TTC549 (cell line): ENCODE data around the gene GPLD1.

Experiments
- FAIRE-seq: peaks from 2 replicates; lab custom pipeline; 2012; peaks lifted over from hg19 to GRCh38; lab: Jason Lieb, UNC

GPLD1 gene

DNA sequence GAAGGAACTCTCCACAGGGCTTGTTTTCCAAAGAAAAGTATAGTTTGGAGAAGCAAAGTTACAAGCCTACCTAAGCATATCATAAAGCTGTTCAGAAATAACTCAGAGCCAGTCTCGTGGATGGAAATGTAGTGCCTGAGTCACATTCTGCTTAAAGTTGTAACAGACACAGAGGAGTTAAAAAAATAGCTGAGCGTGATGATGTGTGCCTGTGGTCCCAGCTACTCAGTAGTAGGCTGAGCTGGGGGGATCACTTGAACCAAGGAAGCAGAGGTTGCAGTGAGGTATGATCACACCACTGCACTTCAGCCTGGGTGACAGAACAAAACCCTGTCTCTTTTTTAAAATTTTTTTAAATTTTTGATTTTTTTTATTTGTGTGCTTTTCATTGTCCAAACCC, 12.0 kb upstream of the GPLD1 start:
- no peak for FAIRE-seq

DNA sequence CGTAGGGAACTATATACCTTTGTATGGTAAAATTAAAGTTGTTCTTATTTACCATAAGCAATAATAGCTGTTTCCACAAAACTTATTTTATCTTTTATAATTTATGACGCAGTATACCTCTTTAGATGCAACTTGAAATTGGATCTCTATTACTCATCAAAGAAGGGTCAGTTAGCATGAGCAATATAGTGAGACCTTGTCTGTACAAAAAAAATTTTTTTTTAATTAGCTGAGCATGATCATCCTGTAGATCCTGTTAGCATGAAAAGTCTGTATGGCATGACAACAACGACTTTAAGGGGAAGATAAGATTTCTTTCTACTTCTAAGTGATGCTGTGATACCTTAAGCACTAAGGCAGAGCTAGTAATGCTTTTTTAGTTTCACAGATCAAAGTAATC, 11.3 kb upstream of the GPLD1 start:
- FAIRE-seq: no peak

DNA sequence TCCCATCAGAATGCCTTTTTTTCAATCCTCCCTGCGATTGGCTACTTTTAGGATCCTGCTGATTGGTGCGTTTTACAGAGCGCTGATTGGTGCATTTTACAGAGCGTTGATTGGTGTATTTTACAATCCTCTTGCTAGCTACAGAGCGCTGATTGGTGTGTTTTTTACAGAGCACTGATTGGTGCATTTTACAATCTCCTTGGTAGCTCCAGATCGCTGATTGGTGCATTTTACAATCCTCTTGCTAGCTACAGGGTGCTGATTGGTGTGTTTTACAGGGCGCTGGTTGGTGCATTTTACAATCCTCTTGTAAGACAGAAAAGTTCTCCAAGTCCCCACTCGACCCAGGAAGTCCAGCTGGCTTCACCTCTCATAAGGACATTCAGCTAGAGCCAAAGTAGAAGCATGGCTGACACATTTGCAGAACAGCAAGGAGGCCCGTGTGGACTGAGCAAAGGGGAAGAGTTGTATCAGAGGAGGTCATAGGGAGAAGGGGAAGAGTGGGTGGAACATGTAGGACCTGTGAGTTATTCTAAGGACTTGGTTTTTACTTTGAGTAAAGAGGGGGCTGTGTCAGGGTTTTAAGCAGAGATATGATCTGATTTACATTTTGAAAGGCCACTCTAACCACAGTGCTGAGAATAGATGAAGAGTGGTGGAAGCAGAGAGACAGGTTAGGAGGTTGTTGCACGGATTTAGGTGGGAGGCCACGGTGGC, 8.0 kb upstream of the GPLD1 start:
- FAIRE-seq: no peak

DNA sequence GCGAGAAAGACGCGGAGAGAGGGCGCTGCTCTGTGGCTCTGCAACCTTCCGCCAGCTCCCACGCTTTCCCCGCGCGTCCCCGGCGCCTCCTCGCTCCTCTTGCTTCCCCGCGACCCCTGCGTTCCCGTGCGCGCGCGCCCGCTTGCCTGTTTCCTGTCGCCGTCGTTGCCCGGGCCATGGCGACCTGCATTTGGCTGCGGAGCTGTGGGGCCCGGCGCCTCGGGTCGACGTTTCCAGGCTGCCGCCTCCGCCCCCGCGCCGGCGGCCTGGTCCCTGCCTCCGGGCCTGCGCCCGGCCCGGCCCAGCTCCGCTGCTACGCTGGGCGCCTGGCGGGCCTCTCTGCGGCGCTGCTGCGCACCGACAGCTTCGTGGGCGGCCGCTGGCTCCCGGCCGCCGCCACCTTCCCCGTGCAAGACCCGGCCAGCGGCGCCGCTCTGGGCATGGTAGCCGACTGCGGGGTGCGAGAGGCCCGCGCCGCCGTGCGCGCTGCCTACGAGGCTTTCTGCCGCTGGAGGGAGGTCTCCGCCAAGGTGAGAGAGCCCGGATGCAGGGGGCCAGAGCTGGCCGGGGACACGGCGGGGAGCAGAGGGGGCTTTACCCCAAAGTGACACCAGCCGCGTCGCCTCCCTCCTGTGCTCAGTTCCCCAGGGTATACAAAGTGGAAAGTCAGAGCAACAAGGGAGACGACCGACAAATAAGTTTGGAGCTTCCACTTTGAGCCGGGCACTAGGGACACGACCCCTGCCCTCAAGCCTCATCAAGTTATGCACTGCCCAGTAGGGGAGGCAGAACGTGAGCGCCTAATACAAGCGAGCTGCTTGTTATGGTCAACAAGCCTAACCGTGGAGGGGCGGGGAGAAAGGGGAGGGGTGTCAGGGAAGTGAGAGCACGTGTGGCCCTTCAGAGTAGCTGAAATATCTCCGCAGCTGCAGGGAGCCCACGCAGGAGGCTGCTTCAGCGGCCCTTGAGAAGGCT, 5.7 kb upstream of the GPLD1 start, which contains the start of gene ALDH5A1:
Gene ALDH5A1, plus strand, starts transcription at position 149 of the 975 bp plus-strand sequence. Its CDS starts 28 bp downstream, at position 177.
- no peak for FAIRE-seq

DNA sequence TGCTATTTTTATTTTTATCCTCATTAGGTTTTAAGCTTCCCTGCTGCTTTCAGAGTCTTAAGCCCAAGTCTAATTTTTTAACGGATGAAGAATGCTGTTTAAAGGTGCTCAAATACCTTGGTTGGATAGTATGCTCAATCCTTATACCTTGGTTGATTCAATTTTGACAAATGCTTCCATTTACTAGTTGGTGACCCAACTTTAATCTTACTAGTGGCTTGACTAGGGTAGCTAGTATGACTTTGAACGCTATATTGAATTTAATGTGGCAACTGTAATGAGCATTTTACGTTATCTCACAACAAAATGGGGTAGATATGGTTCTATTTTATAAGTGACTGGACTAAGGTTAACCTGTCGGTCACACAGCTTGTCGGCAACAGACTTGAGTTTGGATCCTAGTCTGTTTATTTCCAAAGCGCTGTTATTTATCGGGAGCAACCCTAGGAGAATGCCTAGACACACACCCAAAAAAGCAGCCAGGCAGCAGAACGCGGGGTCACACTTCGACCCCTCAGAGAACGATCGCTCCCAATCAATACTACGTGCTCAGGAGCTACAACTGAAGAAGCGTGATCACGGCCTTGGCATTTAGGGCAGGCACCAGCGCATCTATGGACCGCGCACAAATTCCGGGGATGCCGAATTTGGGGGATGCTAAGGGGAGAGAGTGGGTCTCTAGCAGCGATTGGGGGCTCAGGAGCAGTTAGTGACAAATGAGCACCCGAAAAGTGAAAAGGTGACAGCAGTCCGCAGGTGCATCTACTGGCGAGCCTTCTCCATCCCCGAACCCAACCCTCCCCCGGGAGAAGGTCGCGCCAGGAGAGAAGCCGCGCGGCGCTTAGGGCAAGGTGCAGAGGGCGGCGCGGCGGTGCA, 4.8 kb upstream of the GPLD1 start:
- no peak for FAIRE-seq

DNA sequence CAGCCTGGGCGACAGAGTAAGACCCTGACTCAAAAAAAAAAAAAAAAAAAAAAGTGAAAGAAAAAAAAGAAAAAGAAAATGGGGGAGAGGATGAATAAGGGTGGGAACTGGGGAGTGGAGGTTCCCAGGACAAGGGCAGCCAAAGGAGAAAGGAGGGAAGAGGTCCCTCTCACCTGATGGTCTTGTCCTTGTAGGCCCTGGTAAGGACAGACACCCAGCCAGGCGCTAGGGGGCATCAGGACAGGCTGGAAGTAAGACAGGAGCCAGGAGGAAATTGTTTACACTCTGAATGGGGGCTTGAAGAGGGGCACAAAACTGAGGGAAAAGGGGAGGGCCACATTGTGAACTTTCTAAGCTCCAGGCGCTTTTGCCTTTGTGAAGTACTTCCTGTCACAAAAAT, 3.1 kb upstream of the GPLD1 start:
- no peak for FAIRE-seq

DNA sequence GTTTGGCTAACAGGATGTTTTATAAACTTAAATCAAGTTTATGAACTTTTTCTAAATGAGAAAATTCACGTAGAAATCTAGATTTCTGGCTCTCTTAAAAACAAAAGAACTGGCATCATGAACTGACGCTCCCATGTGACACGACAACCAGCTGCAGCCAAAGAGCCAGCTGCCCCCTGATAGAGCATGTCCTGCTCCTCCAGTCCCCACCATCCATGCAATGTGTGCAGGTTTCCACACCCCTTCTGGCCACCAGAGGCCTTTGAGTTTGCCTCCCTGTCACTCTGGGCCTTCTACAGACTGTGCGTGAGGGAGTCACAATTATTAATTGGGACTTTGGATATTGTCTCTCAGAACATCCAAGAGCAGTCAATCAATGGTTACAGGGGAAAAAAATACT, 1.6 kb upstream of the GPLD1 start:
- FAIRE-seq: no peak

DNA sequence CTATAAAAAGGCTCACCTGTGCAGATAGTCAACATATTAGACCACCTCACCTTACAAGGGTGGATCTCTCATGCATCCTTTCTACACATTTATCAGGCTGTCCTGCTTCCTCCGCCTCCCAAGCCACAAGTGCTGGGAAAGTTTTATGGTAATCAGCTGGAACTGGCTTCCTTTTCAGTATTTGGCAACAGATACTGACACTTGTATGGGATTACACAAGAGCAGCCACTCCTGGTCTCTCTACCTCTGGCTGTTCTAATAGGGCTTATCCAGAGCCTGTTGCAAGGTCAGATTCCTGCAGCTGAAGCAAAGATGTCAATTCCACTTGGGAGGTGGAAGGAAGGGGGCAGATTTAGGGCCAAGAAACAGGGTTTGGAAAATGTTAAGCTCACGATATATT, 503 bp upstream of the GPLD1 start:
- FAIRE-seq: no peak

DNA sequence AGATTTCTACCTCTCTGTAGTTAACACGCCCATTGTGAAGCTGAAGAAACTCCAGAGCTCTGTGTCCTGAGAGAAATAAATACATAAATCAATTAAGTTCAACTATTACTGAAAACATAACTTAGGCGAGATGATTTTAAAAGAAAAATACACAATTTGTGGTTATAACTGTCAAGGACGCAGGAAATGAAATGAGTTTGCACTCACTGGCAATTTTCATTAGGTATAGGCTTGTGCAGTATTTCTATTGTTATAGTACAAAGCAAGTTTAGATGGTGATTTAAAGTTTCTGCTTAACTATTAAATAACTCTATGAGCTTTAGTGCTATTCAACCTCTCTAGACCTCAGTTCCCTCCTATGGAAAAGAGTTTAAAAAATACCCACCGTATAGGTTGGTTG, 3.3 kb downstream of the GPLD1 start:
- FAIRE-seq: no peak

DNA sequence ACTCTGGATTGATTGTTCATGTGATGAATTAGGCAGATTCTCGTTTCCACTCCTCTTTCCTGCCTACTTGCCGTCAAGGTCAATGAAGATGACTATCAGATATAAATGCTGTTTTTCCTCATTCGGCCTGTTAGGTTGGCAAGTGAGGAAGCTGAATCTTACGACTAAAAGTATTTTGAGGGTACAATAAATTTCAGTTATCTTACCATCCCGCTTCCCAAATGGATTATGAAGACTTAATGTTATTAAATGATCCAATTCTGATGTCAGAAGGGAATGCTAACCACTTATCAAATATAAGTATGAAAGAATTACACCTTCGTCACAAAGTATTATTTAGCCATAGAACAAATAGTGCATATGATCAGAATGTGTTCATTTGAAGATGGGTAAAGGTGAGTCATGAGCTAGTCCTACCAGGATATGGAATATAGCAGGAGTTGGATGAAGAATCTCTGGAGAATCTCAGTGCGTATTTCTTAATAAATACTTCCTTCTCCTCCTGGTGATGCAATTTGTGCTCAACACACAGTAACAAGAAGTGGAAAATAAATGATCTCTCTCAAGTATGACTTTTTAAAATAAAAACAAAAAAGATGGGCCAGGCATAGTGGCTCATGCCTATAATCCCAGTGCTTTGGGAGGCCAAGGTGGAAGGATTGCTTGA, 4.6 kb downstream of the GPLD1 start:
- FAIRE-seq: no peak

DNA sequence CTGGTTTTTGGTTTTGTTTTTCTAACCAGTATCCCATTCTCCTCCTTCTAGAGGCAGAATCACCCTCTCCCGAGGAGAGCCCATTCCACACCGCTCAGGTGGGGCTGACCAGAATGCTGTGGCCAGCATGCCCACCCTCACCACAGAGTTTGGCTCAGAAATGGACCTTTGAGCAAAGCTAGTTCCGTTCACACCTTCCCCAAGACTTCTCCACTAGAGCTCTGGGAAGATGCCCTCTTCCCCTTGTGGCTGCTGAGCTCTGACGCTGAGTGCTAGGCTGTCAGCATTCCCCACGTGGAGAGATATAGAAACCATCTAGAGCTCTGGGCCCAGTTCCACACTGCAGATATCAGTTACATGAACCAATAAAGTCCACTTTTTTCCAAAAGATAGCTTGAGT, 7.9 kb downstream of the GPLD1 start:
- FAIRE-seq: no peak

DNA sequence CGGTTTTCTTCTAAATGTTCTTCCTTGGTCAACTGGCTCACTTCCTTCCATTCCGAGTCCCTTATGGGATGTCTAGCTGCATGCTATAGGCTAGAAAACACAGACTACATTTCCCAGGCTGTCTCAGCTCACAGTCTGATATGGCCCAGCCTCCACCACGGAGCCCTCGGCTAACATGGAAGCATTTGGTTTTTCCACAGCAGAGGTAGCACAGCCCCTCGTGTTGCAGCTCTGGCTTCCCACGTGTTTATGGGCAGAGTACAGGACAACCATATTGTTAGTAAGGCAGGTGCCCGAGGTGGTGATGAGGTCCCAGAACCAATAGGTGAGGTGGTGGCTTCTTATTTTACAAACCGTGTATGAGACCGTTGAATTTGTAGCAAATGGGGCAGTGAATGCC, 8.7 kb downstream of the GPLD1 start:
- no peak for FAIRE-seq

DNA sequence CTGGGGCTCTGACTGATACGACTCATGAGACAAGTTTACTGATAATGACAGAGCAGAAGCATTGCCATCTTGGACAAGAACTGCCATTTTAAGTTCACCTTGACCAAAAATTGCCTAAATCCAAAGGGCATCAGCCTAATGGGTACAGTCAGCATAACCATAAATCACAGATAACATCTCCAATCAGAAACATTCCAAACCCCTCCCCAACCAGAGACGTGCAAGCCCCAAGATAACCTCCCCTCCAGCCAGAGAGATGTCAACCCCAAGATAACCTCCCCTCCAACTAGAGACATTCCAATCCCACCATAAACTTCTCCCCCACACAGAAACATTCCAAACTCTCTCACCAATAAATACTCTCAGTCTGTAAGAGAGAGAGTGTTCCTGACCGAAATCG, 10.5 kb downstream of the GPLD1 start:
- FAIRE-seq: no peak

DNA sequence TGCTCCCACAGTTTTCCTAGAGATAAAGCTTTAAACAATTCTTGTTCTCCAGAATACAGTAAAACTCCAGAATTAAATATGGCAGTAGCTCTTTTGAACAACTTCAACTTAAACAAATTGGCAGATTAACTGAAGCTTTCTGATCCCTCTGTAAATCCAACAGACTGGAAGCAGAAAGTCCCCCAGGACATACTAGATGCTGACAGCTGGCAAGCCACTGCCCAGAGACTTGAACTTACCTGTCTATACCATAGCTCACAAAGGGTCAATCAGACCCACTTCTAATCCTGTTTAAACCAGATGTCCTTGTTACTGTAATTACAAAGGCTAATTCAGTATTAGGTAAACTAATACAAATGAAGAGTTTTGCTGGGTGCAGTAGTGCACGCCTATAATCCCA, 12.3 kb downstream of the GPLD1 start:
- no peak for FAIRE-seq

DNA sequence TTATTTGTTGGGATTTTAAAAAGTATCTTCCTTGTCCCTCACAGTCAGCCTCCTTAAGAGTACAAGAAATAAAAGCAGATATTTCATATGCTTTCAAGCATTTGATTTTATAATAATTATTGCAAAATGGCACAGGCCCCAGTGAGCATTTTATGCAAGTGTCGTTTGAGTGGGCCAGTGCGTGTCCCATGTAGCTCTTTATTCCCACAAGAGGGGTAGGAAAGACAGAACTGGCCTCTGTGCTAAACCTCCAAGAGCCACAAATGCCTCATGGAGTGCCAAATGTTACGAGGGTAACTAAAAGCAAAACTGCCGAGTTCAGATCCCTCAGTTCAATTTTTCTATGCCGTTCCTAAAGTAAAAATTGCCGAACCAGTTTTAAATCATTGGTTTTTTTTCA, 12.7 kb downstream of the GPLD1 start:
- FAIRE-seq: no peak

DNA sequence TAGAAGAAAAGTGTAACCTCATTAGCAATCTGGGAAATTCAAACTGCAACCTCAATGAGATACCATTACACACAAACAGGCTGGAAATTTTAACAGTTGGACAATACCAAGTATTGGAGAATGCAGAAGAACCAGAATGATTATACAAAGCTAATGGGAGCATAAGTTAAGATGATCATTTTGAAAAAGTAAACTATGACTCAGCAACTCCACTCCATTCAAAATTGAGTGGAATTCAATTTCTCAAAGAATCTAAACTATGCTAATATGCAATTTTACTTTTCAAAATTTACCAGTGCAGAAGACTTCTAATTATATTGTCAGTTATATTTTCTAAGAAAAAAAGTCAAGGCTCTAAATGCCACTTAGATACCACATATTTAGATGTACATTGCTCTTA, 17.2 kb downstream of the GPLD1 start:
- FAIRE-seq: no peak

DNA sequence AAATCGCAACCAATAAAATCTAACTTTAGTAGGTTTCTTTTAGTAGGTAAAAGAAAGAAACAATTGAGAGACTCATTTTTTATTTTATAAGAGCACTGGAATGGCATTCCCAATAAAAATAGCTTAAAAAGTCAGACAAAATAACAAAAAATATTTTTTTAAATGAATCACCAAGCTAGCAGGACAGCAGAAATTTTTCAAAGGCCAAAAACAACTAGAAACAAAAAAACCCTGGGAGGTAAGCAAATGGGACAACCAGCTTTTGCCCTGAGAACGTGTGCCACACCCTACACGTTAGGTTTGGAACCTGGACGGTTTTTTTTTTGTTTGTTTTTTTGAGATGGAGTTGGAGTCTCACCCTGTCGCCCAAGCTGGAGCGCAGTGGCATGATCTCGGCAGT, 19.6 kb downstream of the GPLD1 start:
- FAIRE-seq: no peak

DNA sequence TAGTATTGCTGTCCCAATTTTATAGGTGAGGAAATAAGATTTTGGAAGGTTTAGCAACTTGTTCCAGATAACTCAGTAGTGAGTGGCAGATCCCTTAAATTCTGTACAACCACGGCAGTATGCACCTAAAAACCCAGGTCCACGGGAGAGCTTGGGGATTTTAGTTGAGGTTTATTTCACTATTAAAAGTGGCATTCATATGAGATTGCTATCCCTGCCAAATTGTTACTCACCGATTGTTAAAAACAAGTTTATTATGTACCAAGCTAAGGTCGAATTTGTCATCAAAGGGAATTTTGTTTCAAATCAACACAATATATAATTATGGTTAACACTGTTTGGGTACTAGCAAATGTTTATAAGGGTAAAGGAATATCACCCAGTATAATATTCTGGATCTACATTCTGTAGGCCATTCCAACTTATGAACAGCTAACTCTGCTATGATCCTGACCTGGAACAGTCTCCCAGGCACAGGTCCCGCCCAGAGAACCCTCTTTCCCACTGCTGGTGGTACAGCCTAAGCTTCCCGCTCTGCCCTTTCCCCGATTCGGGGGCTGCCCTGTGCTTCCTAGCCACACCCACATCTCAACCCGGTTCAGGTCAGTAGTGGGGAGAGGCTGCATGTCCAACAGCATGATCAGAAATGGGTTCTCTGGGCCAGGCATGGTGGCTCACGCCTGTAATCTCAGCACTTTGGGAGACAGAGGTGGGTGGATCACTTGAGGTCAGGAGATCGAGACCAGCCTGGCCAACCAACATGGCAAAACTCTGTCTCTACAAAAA, 24.9 kb downstream of the GPLD1 start:
- no peak for FAIRE-seq

DNA sequence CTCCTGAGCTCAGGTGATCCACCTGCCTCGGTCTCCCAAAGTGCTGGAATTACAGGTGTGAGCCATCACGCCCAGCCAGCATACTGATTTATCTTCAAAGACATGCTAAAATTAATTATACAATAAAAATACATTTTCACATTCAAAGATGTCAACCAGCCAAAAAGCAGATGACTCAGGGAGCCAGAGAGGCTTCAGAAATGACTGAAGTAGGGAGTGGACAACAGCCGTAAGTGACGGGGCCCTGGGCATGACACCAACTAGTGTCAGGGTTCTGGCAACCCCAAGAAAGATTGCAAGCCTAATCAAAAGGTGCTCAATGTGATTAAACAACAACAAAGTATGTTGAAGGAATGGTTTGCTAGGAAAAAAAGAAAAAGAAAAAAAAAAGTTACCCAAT, 28.4 kb downstream of the GPLD1 start:
- FAIRE-seq: no peak

DNA sequence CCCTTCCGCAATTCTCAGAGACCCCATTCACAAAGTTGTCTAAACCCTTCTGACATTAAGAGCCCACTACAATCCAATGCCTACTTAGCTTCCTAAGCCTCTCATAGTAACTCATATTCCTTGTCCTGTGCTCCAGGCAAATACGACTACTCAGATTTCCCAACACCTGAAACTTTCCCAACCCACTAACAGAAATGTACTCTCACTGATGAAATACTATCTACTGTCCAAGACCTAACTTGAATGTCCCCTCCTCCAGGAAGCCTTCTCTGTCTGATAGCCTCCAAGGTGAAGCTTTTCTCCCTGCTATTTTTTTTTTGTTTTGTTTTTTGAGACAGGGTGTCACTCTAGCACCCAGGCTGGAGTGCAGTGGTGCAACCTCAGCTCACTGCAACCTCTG, 30.4 kb downstream of the GPLD1 start:
- no peak for FAIRE-seq

DNA sequence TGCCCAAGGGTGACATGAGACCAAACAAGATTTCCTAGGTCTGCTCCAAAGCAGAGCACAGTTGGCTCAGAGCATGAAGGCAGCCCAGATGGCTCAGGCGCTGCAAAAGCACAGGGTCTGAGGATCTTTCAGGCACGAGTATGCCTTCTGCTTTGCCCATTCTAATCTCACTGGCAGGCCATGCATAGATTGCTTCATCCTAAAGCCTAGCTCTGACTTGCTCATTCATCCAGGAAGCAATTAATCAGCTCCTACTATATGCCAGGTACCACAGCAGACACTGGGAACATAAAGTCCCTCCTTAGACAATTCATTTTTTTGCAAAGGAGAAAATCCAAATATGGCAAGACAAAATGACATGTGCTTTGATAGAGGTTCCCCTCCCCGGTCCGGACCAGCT, 31.2 kb downstream of the GPLD1 start:
- FAIRE-seq: no peak
